HAP-1 (cell line): ENCODE results near the gene ATL3.
"Not testable (repeated sequence)": the region's sequence is repeated elsewhere in the genome, so short reads cannot be mapped to it uniquely, and the experiment has no call there.

Source experiments
- DNase-seq, 2 experiments: peaks; one replicate each; pipeline ENCODE4 v3.0.0-alpha.2; 2016 to 2020; ENCODE audit warnings: low spot score in 2 of 2
- H3K27me3 ChIP-seq: fragments of 250-450 bp; sonication (Bioruptor Pico); 2 replicates; pipeline ENCODE4 v1.5.1; 2020; ENCODE audit warnings: low read depth, mild to moderate bottlenecking, moderate library complexity
- H3K36me3 ChIP-seq: fragments of 250-450 bp; sonication (Bioruptor Pico); replicated peaks from 2 replicates; pipeline ENCODE4 v1.5.1; 2020; ENCODE audit warnings: mild to moderate bottlenecking
- H3K4me1 ChIP-seq: fragments of 250-450 bp; sonication (Bioruptor Pico); 2 replicates; pipeline ENCODE4 v1.5.1; 2020; ENCODE audit warnings: mild to moderate bottlenecking
- H3K4me3 ChIP-seq: fragments of 250-450 bp; sonication (Bioruptor Pico); 2 replicates; pipeline ENCODE4 v1.5.1; 2020; ENCODE audit warnings: mild to moderate bottlenecking, moderate library complexity
- H3K9me3 ChIP-seq: fragments of 250-450 bp; sonication (Bioruptor Pico); 2 replicates; pipeline ENCODE4 v1.5.1; 2020; ENCODE audit warnings: mild to moderate bottlenecking, moderate library complexity
- in situ Hi-C: fragments of 300-500 bp; cut with MboI; formaldehyde crosslinking; loops from 3 replicates; pipeline ENCODE4 v1.14.3; 2020; ENCODE audit warnings: low sequenced_read_pairs, inconsistent platforms, mixed read lengths

The ATL3 gene

GRCh38 chr11:63694596-63694995, 23.4 kb upstream of the ATL3 start:
- H3K4me3 ChIP-seq: no peak overlapping the region
- in situ Hi-C loops: no loop called here
- peaks cover 4% of the 10 kb centered on the region; the same call in 1 of the 2 replicates for H3K36me3 ChIP-seq

GRCh38 chr11:63687845-63688244, 16.7 kb upstream of the ATL3 start:
- Histone ChIP-seq H3K36me3 (peaks cover 4% of the 10 kb centered on the region), H3K9me3 (no peaks in the 10 kb centered on the region), H3K4me1 (peaks cover 44% of the 10 kb centered on the region), H3K27me3 (no peaks in the 10 kb centered on the region), H3K4me3 (no peak overlapping the region)
- DNase-seq: peak; percentile 52 to 66
- in situ Hi-C loops: no loop called here

More at GRCh38 chr11:63694596-63694995, 23.4 kb upstream of the ATL3 start:
- H3K4me1 ChIP-seq: peaks cover 22% of the 10 kb centered on the region
- DNase-seq: no peak
- no peaks in the 10 kb centered on the region for H3K27me3 ChIP-seq
- H3K9me3 ChIP-seq: no peaks in the 10 kb centered on the region

DNA sequence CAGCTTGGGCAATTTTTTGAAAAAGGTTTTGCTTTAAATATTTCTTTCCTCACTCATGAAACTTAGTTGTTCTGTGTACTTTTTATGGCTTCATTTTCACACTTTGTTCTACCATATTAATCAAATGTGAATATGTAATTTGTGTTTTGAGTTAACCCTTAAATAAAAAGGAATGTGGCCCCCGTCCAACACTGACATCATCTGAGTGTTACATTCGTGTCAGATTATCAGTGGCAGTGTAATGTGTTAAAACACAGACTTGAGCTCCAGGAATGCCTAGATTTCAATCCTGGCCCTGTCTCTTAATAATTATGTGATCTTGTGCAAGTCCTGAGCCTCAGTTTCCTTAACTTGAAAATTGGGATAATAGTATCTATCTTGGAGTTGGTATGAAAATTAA, 15.8 kb upstream of the ATL3 start:
- Histone ChIP-seq H3K9me3 (no peaks in the 10 kb centered on the region), H3K36me3 (peaks cover 4% of the 10 kb centered on the region), H3K27me3 (no peaks in the 10 kb centered on the region), H3K4me1 (peaks cover 45% of the 10 kb centered on the region), H3K4me3 (no peak overlapping the region)
- in situ Hi-C loops: no loop called here
- DNase-seq: no peak

GRCh38 chr11:63685158-63685721, 14.1 kb upstream of the ATL3 start:
- not testable (repeated sequence) for H3K9me3 ChIP-seq, H3K4me3 ChIP-seq
- peaks cover 50% of the 10 kb centered on the region for H3K4me1 ChIP-seq

DNA sequence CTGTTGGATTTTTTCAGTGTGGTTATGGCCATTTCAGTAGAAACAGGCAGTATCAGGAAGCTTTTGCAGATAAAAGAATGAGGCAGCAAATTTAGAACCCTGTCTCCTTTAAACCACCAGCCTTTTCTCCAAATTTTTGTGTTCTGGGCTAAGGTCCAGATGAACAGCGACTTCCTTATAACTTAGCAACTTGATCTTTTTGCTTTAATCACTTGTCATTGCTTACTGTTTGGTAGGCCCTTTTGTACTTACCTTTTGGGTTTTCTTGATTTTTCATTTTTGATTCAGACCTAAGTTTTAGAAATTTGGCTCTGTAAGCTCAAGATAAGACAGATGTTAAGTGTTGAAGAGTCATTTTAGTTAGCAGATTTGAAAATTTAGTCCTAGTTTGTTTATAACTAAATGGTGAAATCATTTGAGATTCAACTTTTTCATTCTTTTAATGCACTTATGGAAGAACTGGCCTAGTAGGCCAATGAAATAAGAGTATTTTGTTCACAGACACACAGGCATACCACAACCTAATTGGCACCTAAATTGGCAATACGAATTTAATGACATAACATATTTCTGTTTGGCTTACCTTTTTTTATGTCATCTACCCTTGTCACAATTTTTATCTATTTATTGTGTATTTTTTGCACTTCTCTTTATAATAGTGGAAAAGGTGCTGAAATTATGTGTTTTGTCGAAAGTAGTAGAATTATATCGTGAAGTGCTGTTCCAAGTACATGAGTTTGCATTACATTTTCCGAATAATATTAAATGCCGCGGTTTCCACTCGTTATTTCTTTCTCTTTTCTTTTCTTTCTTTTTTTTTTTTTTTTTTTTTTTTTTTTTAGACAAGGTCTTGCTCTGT, 12.2 kb upstream of the ATL3 start:
- peak overlapping the region; percentile 91 for H3K4me3 ChIP-seq
- in situ Hi-C loops: no loop called here
- H3K9me3 ChIP-seq: no peaks in the 10 kb centered on the region
- no peak for DNase-seq
- H3K27me3 ChIP-seq: no peaks in the 10 kb centered on the region
- peaks cover 4% of the 10 kb centered on the region for H3K36me3 ChIP-seq
- H3K4me1 ChIP-seq: peaks cover 31% of the 10 kb centered on the region

More at GRCh38 chr11:63685158-63685721, 14.1 kb upstream of the ATL3 start:
- H3K27me3 ChIP-seq, H3K36me3 ChIP-seq, in situ Hi-C loops, DNase-seq: not testable (repeated sequence)

DNA sequence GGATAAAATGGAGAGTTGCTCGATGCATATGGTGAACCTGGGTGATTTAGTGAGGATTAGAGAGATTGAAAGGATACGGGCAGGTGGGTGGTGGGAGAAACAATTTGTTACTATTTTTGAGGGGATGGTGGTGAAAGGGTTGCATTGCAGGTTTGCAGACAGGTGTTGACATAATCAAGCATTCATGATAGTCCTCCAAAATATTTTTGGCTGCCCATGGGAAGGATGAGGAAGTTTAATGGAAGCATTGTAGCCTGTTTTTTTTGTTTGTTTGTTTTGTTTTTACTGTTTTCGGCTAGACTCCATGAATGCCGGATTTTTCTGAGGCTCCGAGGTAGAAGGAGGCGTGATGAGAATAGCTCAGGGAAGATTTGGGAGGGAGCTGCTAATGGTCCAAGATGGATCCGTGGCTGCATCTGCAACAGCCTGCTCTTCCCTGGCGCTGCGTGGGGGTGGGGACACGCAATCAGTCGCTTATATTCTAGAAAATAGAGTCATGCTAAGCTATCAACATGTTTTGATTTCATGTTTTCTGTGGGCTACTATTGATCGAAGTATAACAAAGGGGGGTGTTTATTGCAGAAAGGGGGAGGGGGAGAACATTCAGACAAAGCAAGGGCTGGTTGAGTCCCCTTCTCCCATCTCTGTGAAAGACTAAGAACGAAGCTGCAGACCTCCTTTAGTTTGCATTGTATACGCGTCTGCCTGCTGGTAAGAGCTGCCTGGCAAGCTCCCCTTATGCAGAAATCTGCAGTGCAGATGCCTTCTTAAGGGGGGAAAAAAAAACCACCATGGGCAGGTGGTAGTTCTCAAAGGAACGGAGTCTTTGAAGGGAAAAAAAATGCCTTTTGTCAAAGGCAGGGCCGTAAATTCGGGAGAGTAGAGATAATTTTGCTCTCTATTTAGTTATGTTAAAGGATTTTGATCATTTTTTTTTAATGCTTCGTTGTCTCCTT, 11.2 kb upstream of the ATL3 start:
- Histone ChIP-seq H3K4me3 (peak overlapping the region; percentile 91), H3K27me3 (no peaks in the 10 kb centered on the region), H3K9me3 (no peaks in the 10 kb centered on the region), H3K4me1 (peaks cover 22% of the 10 kb centered on the region), H3K36me3 (peaks cover 4% of the 10 kb centered on the region)
- in situ Hi-C loops: no loop called here
- peak; percentile 43 to 62 for DNase-seq

GRCh38 chr11:63681321-63682065, 10.3 kb upstream of the ATL3 start, which contains the start of gene RTN3:
Gene RTN3, plus strand, starts transcription at chr11:63681500. Its CDS starts 137 bp downstream, at chr11:63681637.
- no peaks in the 10 kb centered on the region for H3K27me3 ChIP-seq
- H3K4me1 ChIP-seq: peaks cover 15% of the 10 kb centered on the region
- peak within 1 kb of the TSS; percentile 91 for H3K4me3 ChIP-seq
- DNase-seq: peak; percentile 95 to 98
- in situ Hi-C loops: no loop called here
- H3K36me3 ChIP-seq: peaks cover 4% of the 10 kb centered on the region
- H3K9me3 ChIP-seq: no peaks in the 10 kb centered on the region

- H3K4me1 ChIP-seq: peaks cover 15% of the 10 kb centered on the region
- DNase-seq: peak in 1 of 2 experiments; percentile 26
- in situ Hi-C loops: no loop called here
Observed at GRCh38 chr11:63680834-63681320, 9.7 kb upstream of the ATL3 start.

DNA sequence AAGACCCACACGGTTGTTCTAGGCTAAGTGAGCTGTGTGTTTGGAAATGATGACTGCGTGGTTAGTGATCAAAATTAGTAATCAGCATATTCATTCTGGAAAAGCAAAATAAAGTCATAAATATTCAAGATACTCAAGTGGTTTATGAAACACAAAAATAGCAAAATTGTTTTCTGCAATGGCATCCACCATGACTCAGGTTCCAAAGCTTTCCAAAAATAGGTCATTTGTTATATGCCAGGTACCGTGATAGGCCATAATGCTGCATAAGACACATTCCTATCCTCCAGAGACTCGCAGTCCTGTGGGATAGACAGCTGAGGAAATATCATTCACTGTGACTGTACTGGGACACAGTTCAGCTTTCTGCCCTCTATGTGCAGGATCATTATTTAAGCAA, 2.4 kb upstream of the ATL3 start:
- peaks cover 5% of the 10 kb centered on the region for H3K4me1 ChIP-seq
- no peaks in the 10 kb centered on the region for H3K9me3 ChIP-seq
- in situ Hi-C loops: loop anchor here (25.0 kb wide), 1 partner anchor 761 kb away; the partner anchor contains the start of gene CHRM1
- H3K36me3 ChIP-seq: no peaks in the 10 kb centered on the region
- DNase-seq: no peak
- H3K27me3 ChIP-seq: no peaks in the 10 kb centered on the region
- H3K4me3 ChIP-seq: no peak overlapping the region

More at GRCh38 chr11:63680834-63681320, 9.7 kb upstream of the ATL3 start:
- no peaks in the 10 kb centered on the region for H3K9me3 ChIP-seq
- H3K4me3 ChIP-seq: peak overlapping the region; percentile 91
- H3K27me3 ChIP-seq: no peaks in the 10 kb centered on the region
- H3K36me3 ChIP-seq: peaks cover 4% of the 10 kb centered on the region

- in situ Hi-C loops: loop anchor here (25.0 kb wide), 1 partner anchor 761 kb away; the partner anchor contains the start of gene CHRM1
- Histone ChIP-seq H3K9me3 (no peaks in the 10 kb centered on the region), H3K4me3 (no peak overlapping the region), H3K36me3 (no peaks in the 10 kb centered on the region), H3K4me1 (peaks cover 11% of the 10 kb centered on the region), H3K27me3 (no peaks in the 10 kb centered on the region)
- DNase-seq: no peak
Observed at GRCh38 chr11:63672936-63673539, 1.9 kb upstream of the ATL3 start.

GRCh38 chr11:63672156-63672463, 934 bp upstream of the ATL3 start:
- in situ Hi-C loops: loop anchor here (25.0 kb wide), 1 partner anchor 760 kb away; the partner anchor contains the start of gene CHRM1

More at GRCh38 chr11:63672156-63672463, 934 bp upstream of the ATL3 start:
- no peak overlapping the region for H3K4me3 ChIP-seq
- no peaks in the 10 kb centered on the region for H3K27me3 ChIP-seq
- peaks cover 15% of the 10 kb centered on the region for H3K4me1 ChIP-seq
- H3K9me3 ChIP-seq: no peaks in the 10 kb centered on the region
- H3K36me3 ChIP-seq: no peaks in the 10 kb centered on the region; the same call in 1 of the 2 replicates
- DNase-seq: no peak
